Endothelial cell of umbilical vein (primary cell): ENCODE results near the gene CDIP1. TPM values are rescaled to one million over a fixed set of nuclear protein-coding genes. Genes with fewer than 3 reads are reported as not detected.
A peak's percentile ranks its signal among the peaks of the same experiment; 100 is the strongest.

Experiments
- BruUV-seq: library from RNA; stranded (reverse); fragments of 400-500 nt; replicated peaks from 2 replicates; lab custom pipeline; 2021; lab: Mats Ljungman, UMichigan
- CTCF ChIA-PET: fragments of 300-600, 350-600 bp; sonication (Branson Sonifier 250); formaldehyde crosslinking; loops from one replicate; lab custom pipeline; 2021; ENCODE audit warnings: antibody characterized with exemption, inconsistent platforms; lab: Charles Lee
- POLR2A ChIA-PET: fragments of 300-600, 350-600 bp; sonication (Branson Sonifier 250); formaldehyde crosslinking; loops from one replicate; lab custom pipeline; 2021; ENCODE audit warnings: antibody characterized with exemption, inconsistent platforms; lab: Charles Lee
- DNase-seq: peaks from one replicate; pipeline ENCODE4 v3.0.0-alpha.2; 2011; ENCODE audit warnings: low read depth, low spot score
- FAIRE-seq: peaks from 2 replicates; lab custom pipeline; 2011; peaks lifted over from hg19 to GRCh38; lab: Jason Lieb, UNC
- H2AFZ ChIP-seq: 2 replicates; pipeline ENCODE4 v1.6.0; 2012; ENCODE audit warnings: low read depth, low read length, control low read depth, inconsistent platforms
- H3K27ac ChIP-seq: 2 replicates; pipeline ENCODE4 v1.5.1; 2011; ENCODE audit warnings: low read depth, mild to moderate bottlenecking, control low read depth, low read length, moderate library complexity; ENCODE audit not compliant: insufficient read depth
- H3K27me3 ChIP-seq, 2 experiments: 2 replicates each; pipeline versions ENCODE4 v1.6.0 to v1.6.1; 2011; ENCODE audit warnings: low read length in 2 of 2, mixed read lengths in 1 of 2; ENCODE audit not compliant: control insufficient read depth in 2 of 2, insufficient read depth in 2 of 2
- H3K36me3 ChIP-seq, 2 experiments: 2 replicates in 1 of 2; 3 replicates in 1 of 2; pipeline ENCODE4 v1.5.1; 2011; ENCODE audit warnings: low read length in 2 of 2, mild to moderate bottlenecking in 1 of 2, moderate library complexity in 1 of 2; ENCODE audit not compliant: control insufficient read depth in 2 of 2, insufficient read depth in 2 of 2; ENCODE audit errors: extremely low read depth in 1 of 2
- H3K4me1 ChIP-seq: 3 replicates; pipeline ENCODE4 v1.5.1; 2011; ENCODE audit warnings: mild to moderate bottlenecking, low read length; ENCODE audit not compliant: control insufficient read depth, insufficient read depth; ENCODE audit errors: extremely low read depth
- H3K4me2 ChIP-seq: 2 replicates; pipeline ENCODE4 v1.6.1; 2011; ENCODE audit warnings: low read length, control low read depth, mixed read lengths; ENCODE audit not compliant: insufficient read depth
- H3K4me3 ChIP-seq, 3 experiments: fragments of 200-600 bp in 1 of 3; sonication (generic), shearing (Covaris generic) in 1 of 3; replicated peaks in 1 of 3; 2 replicates each; pipeline ENCODE4 v1.5.1; 2011 to 2016; ENCODE audit warnings: control low read depth in 3 of 3, low read length in 3 of 3, mild to moderate bottlenecking in 2 of 3, inconsistent platforms in 1 of 3, low read depth in 1 of 3, moderate library complexity in 1 of 3; ENCODE audit not compliant: insufficient read depth in 1 of 3
- H3K79me2 ChIP-seq: 2 replicates; pipeline ENCODE4 v1.6.0; 2012; ENCODE audit warnings: low read length, inconsistent platforms; ENCODE audit not compliant: control insufficient read depth, insufficient read depth
- H3K9ac ChIP-seq: replicated peaks from 2 replicates; pipeline ENCODE3; 2011; ENCODE audit warnings: low read length, control low read depth; ENCODE audit not compliant: insufficient read depth; ENCODE audit errors: extremely low read depth
- H3K9me1 ChIP-seq: replicated peaks from 3 replicates; pipeline ENCODE4 v1.6.0; 2011; ENCODE audit warnings: mild to moderate bottlenecking, low read length; ENCODE audit not compliant: control insufficient read depth, insufficient read depth; ENCODE audit errors: extremely low read depth
- H3K9me3 ChIP-seq: replicated peaks from 2 replicates; pipeline ENCODE4 v1.5.1; 2012; ENCODE audit warnings: low read length, inconsistent platforms; ENCODE audit not compliant: control insufficient read depth, insufficient read depth
- H4K20me1 ChIP-seq: replicated peaks from 2 replicates; pipeline ENCODE3; 2011; ENCODE audit warnings: mild to moderate bottlenecking, low read length; ENCODE audit not compliant: control insufficient read depth, insufficient read depth; ENCODE audit errors: extremely low read depth
- EZH2 ChIP-seq: IDR thresholded peaks from 2 replicates; pipeline ENCODE4 v1.6.1; 2012; ENCODE audit warnings: borderline replicate concordance, low read depth, mild to moderate bottlenecking, moderate library complexity, low read length, inconsistent platforms; ENCODE audit not compliant: severe bottlenecking
- FOS ChIP-seq: IDR thresholded peaks from 2 replicates; pipeline ENCODE4 v1.6.1; 2011; ENCODE audit warnings: mild to moderate bottlenecking, low read length, moderate library complexity, borderline replicate concordance; ENCODE audit not compliant: insufficient read depth
- GATA2 ChIP-seq: IDR thresholded peaks from 2 replicates; pipeline ENCODE4 v1.7.0; 2011; ENCODE audit warnings: low read depth, mild to moderate bottlenecking, moderate library complexity, mixed read lengths, low read length; ENCODE audit not compliant: insufficient read length, insufficient read depth
- JUN ChIP-seq: IDR thresholded peaks from 2 replicates; pipeline ENCODE4 v1.6.1; 2011; ENCODE audit warnings: borderline replicate concordance, low read depth; ENCODE audit not compliant: insufficient read length, insufficient read depth
- MYC ChIP-seq: IDR thresholded peaks from one replicate; pipeline ENCODE4 v1.6.1; 2011; ENCODE audit warnings: mild to moderate bottlenecking, low read depth, low read length
- POLR2A ChIP-seq: IDR thresholded peaks from 2 replicates; pipeline ENCODE4 v1.6.1; 2012; ENCODE audit warnings: low read depth, mild to moderate bottlenecking, control low read depth, low read length
- POLR2AphosphoS5 ChIP-seq: IDR thresholded peaks from 2 replicates; pipeline ENCODE4 v1.6.1; 2012; ENCODE audit warnings: low read depth, mild to moderate bottlenecking, control low read depth, low read length, moderate library complexity; ENCODE audit not compliant: insufficient read depth
- dilution Hi-C: fragments of 300-500 bp; cut with MboI; formaldehyde crosslinking; loops from one replicate; pipeline ENCODE4 v1.15.0; 2019; ENCODE audit warnings: low sequenced_read_pairs; ENCODE audit not compliant: extremely low pct_ligation_motif_present
- intact Hi-C: fragments of 100-400 bp; cut with micrococcal nuclease; formaldehyde crosslinking; loops from one replicate; pipeline ENCODE4 v1.10.0; 2022
- polyA plus RNA-seq, 4 experiments: library from polyadenylated mRNA; depleted of rRNA in 3 of 4; stranded (reverse) in 3 of 4; unstranded in 1 of 4; fragments of >200 nt; gene quantifications; 2 replicates each; pipeline versions ENCODE4 v1.2.1 to v1.2.3, GENCODE V29; 2011 to 2012; ENCODE audit warnings: missing spikeins in 1 of 4
- total RNA-seq: library from RNA; stranded (reverse); gene quantifications from 2 replicates; pipeline ENCODE4 v1.2.3, GENCODE V29; 2021
- TF ChIP-seq, protein P1 (sequence below), 2 donors: IDR thresholded peaks; 1 replicate in 1 of 2; 2 replicates in 1 of 2; pipeline ENCODE4 v1.5.1; 2011; ENCODE audit warnings: low read length in 2 of 2, mild to moderate bottlenecking in 2 of 2, moderate library complexity in 2 of 2, control low read depth in 1 of 2, inconsistent platforms in 1 of 2, low read depth in 1 of 2; ENCODE audit not compliant: insufficient read depth in 1 of 2; ENCODE audit errors: extremely low read depth in 1 of 2
- TF ChIP-seq, protein P2 (sequence below): IDR thresholded peaks from 2 replicates; pipeline ENCODE4 v1.6.1; 2011; ENCODE audit not compliant: insufficient read depth, insufficient read length

CDIP1 gene
- total and polyA plus RNA-seq, 2 donors (not counting 3 experiments of a cell fraction or from before 2014, with no cell fraction given), result 33.9 to 37.4 TPM

DNA sequence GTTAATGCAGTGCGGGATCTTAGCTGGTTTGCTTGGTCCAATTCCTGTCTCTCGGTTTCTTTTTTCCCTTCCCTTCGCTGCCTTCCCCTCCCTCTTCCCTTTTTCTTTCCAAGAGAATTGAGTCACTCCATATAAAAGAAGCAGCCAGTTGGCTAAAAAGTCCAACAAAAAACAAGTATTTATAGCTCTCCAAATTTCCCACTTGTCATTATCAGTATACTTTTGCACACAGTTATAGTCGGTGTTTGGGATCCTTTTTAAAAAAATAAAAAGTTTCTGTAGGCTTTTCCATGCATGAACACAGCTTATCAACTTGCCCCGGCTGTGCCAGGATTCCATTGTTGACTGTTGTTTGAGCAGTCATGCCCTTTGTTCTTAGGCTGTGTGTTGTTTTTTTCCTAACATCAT lies 37.5 kb downstream of the CDIP1 start:
- Histone ChIP-seq H3K79me2 (peaks cover 36% of the 10 kb centered on the region), H3K4me3 (peak overlapping the region in 1 of 3 experiments; percentile 31), H3K9me3 (no peaks in the 10 kb centered on the region), H3K9ac (peak overlapping the region; percentile 64), H3K27ac (peak overlapping the region; percentile 76), H3K36me3 (peaks cover 3 to 4% of the 10 kb centered on the region in 2 experiments), H3K4me2 (peak overlapping the region; percentile 78), H3K27me3 (no peaks in the 10 kb centered on the region), H3K9me1 (peaks cover 2% of the 10 kb centered on the region), H2AFZ (no peak overlapping the region), H3K4me1 (peaks cover 22% of the 10 kb centered on the region), H4K20me1 (no peaks in the 10 kb centered on the region)
- BruUV-seq, result no TSS peak
- TF ChIP-seq EZH2 (no peak), POLR2A (no peak), GATA2 (no peak), JUN (no peak), POLR2AphosphoS5 (no peak), MYC (no peak), FOS (no peak)
- TF ChIP-seq, protein P1, sequence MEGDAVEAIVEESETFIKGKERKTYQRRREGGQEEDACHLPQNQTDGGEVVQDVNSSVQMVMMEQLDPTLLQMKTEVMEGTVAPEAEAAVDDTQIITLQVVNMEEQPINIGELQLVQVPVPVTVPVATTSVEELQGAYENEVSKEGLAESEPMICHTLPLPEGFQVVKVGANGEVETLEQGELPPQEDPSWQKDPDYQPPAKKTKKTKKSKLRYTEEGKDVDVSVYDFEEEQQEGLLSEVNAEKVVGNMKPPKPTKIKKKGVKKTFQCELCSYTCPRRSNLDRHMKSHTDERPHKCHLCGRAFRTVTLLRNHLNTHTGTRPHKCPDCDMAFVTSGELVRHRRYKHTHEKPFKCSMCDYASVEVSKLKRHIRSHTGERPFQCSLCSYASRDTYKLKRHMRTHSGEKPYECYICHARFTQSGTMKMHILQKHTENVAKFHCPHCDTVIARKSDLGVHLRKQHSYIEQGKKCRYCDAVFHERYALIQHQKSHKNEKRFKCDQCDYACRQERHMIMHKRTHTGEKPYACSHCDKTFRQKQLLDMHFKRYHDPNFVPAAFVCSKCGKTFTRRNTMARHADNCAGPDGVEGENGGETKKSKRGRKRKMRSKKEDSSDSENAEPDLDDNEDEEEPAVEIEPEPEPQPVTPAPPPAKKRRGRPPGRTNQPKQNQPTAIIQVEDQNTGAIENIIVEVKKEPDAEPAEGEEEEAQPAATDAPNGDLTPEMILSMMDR (IDR thresholded peaks at IDR 0.05; ENCODE audit: extremely low read depth in 1 of 2, insufficient read depth in 1 of 2, low read depth in 1 of 2, low read length in 2 of 2), result no peak
- TF ChIP-seq, protein P2, sequence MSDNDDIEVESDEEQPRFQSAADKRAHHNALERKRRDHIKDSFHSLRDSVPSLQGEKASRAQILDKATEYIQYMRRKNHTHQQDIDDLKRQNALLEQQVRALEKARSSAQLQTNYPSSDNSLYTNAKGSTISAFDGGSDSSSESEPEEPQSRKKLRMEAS, result no peak
- ChIA-PET CTCF (interaction anchor here (0.6 to 4.9 kb wide), 16 partner anchors 11 to 271 kb away, joined by 3 to 39 read pairs (median 4); partner anchors contain the start of genes HMOX2, MGRN1 and NMRAL1), POLR2A (interaction anchor here (1.3 kb wide), 1 partner anchor 13 kb away, joined by 8 read pairs; no protein-coding TSS in a partner anchor)
- intact Hi-C loops, result no loop called here
- dilution Hi-C loops, result no loop called here
- peak; percentile 91 for DNase-seq
- FAIRE-seq, result no peak
